Loucy (cell line): ENCODE data around the gene SGMS1.

Experiments
- CTCF ChIP-seq: fragments of 200-600 bp; sonication (generic); conservative IDR thresholded peaks from 2 replicates; pipeline ENCODE4 v1.5.1; 2014; ENCODE audit warnings: mild to moderate bottlenecking, antibody characterized with exemption, low read length
- EZH2phosphoT487 ChIP-seq: fragments of 200-600 bp; IDR thresholded peaks from 2 replicates; pipeline ENCODE4 v1.6.1; 2018; ENCODE audit warnings: antibody characterized with exemption, mild to moderate bottlenecking, moderate library complexity, borderline replicate concordance

DNA sequence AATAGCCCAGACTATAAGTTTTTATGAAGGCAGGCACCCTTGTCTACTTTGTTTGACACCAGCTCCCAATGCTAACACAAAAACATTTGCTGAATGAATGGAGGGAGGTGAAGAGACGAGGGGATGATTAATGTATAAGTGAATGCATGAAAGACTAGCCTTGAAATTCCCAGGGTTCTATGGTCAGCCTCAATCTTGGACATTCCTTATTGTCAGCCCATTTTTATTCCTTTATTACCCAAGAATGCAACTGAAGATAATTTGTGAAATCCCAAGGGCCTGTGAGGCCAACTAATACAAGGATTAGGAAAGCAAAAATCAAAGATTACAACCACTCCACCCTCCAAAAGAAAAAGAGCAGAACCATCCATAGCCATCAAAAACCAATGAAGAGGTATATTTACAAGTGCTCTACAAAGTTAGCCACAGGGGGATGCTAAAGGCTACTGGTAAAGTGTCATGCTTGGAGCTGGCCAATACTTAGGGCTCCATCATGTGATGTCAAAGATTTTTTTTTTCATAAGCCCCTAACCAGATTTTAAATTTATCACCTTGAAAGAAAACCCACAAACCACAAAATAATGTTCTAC lies 332.4 kb downstream of the SGMS1 start:
- peak; percentile 46 for TF ChIP-seq CTCF
- no peak for TF ChIP-seq EZH2phosphoT487
